ENCODE measurements around the gene SOX1.

SOX1 gene

GRCh38 chr13:112059457-112060281 is 7.3 kb upstream of the SOX1 start:
- FAIRE-seq = no peak

DNA sequence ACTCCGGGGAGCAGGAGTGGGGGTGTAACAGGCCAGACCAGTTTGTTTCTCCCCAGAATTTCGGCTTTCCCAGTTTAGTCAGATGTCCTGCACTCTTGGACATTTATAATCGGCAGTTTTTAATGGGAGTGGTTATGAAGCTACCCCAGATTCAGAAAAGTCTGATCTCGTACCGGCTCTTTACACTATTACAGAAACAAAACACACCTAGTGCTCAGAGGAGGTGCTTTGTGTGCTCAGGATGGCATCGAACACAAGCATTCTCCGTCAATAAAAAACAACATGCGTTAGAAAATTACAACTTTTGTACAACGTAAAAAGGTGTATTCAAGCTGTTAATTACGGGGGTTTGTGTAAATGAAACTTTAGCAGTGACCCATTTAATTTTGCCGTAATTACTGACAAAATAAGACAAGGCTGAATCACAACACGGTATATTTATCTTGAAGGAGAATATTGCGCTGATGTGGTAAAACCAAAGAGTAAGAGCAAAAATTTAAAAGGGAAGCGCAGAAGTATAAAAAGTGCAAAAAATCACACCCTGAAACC is 6.6 kb upstream of the SOX1 start:
- FAIRE-seq = no peak

- FAIRE-seq = no peak
Measured at GRCh38 chr13:112060899-112061366, 6.0 kb upstream of the SOX1 start.

- no peak for FAIRE-seq
Measured at GRCh38 chr13:112061367-112062061, 5.4 kb upstream of the SOX1 start.

DNA sequence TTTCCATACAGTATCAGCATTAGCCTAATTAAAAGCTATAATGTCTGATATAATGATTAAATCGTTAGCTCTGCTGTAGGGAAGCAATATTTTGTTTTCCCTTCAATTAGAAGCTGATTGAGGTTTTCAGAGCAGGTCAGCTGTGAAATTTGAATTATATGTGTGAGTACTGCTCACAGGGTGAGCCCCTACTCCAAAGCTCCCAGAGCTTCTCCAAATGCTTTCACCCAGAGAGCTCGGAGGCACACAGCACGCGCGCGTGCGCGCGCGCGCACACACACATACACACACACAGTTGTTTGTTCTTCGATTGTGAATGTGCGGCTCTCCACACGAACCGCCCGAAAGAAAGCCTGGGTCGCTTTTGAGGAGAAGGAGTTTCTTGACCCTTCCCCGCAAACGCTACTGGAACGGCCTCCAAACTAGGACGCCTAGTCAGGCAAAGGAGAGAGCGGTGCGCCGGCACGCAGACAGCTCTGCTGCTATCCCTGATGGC is 4.8 kb upstream of the SOX1 start:
- FAIRE-seq = no peak

DNA sequence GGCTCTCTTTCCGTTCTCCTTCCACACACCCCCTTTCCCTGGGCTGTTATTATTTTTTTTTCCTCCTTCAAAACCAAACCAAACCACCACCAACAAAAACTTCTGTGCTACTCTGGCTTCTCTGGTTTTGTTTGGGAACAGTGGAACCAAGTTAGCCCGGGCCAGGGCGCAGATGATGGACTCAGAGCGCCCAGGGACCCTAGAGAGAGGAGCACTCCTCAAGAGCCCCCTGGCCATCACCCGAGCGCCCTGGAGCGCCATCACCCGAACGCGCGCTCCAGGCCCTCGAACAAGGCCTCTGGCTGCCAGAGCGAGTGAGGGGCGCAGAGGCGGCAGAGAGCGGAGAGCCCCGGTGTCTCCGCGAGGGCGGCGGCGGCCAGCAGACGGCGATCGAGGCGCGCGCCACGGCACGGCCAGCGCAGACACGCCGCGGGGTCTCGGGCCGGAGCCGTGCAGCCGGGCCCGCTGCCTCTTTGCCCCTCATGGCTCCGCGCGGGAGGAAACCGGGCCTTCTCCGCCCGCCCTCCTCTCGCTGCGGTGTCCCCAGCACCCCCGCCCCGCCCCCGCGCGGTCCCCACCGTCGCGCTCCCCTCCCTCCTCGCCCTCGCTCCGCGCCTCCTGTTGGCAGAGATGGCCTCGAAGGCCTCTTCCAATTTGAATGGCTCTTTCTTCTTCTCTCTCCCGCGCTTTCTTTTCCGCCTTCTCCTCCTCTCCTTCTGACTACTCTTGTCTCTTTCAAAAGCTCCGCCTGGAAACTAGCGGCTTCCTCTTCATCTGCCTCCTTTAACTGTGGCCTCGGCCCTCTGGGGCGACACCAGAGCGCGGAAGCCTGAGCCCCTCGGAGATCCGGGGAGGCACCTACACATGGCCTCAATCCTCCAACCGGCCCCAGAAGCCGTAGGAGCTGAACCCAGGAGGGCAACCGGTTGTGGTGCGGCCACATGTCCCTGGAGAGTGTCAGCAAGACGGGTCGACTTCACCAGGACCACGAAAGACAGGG is 4.1 kb upstream of the SOX1 start:
- FAIRE-seq = no peak

GRCh38 chr13:112063807-112064206 is 3.1 kb upstream of the SOX1 start:
- no peak for FAIRE-seq

GRCh38 chr13:112064222-112064621 is 2.7 kb upstream of the SOX1 start:
- no peak for FAIRE-seq

DNA sequence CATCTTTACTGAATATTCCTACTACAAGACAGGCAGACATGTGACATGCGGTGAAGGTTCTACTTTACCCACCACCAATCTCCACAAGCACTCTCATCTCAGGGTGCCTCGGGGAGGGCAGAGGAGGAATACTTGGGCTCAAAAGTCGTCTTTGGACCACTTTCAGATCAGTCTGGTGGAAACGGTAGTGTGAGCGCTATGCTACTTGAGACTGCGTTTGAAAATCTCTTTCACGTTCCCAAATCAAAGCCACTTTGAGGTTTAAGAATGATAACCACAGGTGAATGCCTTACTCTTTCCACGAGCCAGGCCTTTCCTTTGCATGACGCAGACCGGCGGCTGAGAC is 1.5 kb upstream of the SOX1 start:
- FAIRE-seq = no peak

- no peak for FAIRE-seq
Measured at GRCh38 chr13:112065867-112066623, 904 bp upstream of the SOX1 start.

DNA sequence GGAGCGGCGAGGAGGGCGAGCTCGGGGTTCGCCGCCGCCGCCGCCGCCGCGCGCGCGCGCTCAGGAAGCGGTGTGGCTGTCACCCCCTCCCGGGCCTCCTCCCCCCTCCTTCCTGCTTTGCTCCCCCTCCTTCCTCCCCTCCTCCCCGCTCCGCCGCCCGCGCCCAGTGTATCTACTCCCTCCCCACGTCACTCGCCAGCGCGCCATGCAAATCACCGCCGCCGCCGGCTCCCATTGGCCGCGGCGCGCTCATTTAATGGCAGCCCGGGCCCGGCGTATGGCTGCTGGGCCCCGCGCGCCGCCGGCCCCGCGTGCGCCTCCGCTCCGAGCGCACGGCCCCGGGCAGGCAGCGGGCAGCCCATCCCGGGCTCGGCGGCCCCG is 335 bp upstream of the SOX1 start:
- FAIRE-seq = no peak

DNA sequence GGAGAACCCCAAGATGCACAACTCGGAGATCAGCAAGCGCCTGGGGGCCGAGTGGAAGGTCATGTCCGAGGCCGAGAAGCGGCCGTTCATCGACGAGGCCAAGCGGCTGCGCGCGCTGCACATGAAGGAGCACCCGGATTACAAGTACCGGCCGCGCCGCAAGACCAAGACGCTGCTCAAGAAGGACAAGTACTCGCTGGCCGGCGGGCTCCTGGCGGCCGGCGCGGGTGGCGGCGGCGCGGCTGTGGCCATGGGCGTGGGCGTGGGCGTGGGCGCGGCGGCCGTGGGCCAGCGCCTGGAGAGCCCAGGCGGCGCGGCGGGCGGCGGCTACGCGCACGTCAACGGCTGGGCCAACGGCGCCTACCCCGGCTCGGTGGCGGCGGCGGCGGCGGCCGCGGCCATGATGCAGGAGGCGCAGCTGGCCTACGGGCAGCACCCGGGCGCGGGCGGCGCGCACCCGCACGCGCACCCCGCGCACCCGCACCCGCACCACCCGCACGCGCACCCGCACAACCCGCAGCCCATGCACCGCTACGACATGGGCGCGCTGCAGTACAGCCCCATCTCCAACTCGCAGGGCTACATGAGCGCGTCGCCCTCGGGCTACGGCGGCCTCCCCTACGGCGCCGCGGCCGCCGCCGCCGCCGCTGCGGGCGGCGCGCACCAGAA is 1.1 kb downstream of the SOX1 start:
- no peak for FAIRE-seq

GRCh38 chr13:112068540-112069060 is 1.7 kb downstream of the SOX1 start:
- FAIRE-seq = no peak

GRCh38 chr13:112069061-112069844 is 2.3 kb downstream of the SOX1 start:
- no peak for FAIRE-seq

DNA sequence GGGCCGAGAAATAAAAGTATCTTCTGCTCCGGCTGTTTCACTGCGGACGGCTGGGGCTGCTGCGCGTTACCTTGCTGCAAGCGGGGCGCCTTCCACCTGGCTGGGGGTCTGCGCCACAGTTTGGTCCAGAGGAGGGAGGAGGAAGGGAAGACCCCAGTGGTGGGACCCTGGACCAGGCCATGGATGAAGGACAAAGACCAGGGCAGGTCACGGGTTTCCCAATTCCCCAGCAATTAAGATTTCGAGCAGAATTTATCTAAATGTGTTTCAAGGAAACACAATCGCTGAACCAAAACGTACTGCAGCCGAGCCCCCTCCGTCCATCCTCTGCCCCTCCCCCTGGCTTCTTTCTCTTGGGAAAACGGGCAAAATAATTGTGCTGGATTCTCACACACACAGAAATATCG is 2.9 kb downstream of the SOX1 start:
- no peak for FAIRE-seq

GRCh38 chr13:112071102-112071722 is 4.3 kb downstream of the SOX1 start:
- FAIRE-seq = no peak

- no peak for FAIRE-seq
Measured at GRCh38 chr13:112071723-112072533, 5.0 kb downstream of the SOX1 start.

GRCh38 chr13:112072534-112073244 is 5.7 kb downstream of the SOX1 start:
- FAIRE-seq = no peak

Measured in islet of Langerhans (tissue), 1 donor.